Measurements from ENCODE around the gene ARHGAP18. TPM values are rescaled to one million over a fixed set of nuclear protein-coding genes. Genes with fewer than 3 reads are reported as not detected.

Gene ARHGAP18
- total RNA-seq, 2 donors from 2014 or later = 14.3 to 17.7 TPM

DNA sequence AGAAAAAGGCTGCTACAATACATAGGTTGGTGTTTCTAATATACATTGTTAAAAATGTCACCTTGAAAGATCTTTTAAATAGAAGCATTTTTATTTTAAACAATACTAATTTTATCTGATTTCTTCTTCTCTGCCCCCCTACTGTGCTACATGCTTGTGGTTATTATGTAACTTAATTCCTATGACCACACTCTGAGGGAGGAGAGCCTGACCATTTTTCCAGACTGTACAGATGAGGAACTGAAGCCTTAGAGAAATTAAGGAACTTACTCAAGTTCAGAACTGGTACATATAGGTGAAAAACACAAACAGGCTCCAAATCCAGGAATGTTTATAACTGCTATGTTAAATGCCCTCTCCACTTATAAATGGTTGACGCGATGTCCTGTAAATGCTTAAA, 43.4 kb upstream of the ARHGAP18 start:
- DNase-seq = no peak
- no peak overlapping the region for H3K4me3 ChIP-seq (ENCODE audit: low read length)
- no peaks in the 10 kb centered on the region for H3K9me3 ChIP-seq (ENCODE audit: control insufficient read depth, low read length)
- Mint-ChIP-seq H3K27ac (no peak overlapping the region), H3K36me3 (ENCODE audit: low read depth) (no peaks in the 10 kb centered on the region), H3K4me3 (no peak overlapping the region), H3K9me3 (no peaks in the 10 kb centered on the region), H3K27me3 (ENCODE audit: insufficient read depth) (no peaks in the 10 kb centered on the region), H3K4me1 (peaks cover 21% of the 10 kb centered on the region)
- WGBS, 2 experiments (ENCODE audit: insufficient coverage in 1 of 2, insufficient read length in 1 of 2) = 98 to 100% methylated on average over 2 of the region's 2 CpGs
- no peaks in the 10 kb centered on the region for H3K27me3 ChIP-seq (ENCODE audit: control insufficient read depth, insufficient read depth, low read length, poor library complexity, severe bottlenecking)
- peaks cover 13% of the 10 kb centered on the region for H3K4me1 ChIP-seq (ENCODE audit: control insufficient read depth, insufficient read depth, low read length)
- TF ChIP-seq, protein P1, sequence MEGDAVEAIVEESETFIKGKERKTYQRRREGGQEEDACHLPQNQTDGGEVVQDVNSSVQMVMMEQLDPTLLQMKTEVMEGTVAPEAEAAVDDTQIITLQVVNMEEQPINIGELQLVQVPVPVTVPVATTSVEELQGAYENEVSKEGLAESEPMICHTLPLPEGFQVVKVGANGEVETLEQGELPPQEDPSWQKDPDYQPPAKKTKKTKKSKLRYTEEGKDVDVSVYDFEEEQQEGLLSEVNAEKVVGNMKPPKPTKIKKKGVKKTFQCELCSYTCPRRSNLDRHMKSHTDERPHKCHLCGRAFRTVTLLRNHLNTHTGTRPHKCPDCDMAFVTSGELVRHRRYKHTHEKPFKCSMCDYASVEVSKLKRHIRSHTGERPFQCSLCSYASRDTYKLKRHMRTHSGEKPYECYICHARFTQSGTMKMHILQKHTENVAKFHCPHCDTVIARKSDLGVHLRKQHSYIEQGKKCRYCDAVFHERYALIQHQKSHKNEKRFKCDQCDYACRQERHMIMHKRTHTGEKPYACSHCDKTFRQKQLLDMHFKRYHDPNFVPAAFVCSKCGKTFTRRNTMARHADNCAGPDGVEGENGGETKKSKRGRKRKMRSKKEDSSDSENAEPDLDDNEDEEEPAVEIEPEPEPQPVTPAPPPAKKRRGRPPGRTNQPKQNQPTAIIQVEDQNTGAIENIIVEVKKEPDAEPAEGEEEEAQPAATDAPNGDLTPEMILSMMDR (conservative IDR thresholded peaks at IDR 0.05) = no peak
- no peak overlapping the region for H3K27ac ChIP-seq (ENCODE audit: low read depth, low read length)
- no peaks in the 10 kb centered on the region for H3K36me3 ChIP-seq (ENCODE audit: control insufficient read depth, insufficient read depth, low read length)
- H3K9ac ChIP-seq (ENCODE audit: extremely low read depth, low read length, poor library complexity, severe bottlenecking) = no peak overlapping the region

DNA sequence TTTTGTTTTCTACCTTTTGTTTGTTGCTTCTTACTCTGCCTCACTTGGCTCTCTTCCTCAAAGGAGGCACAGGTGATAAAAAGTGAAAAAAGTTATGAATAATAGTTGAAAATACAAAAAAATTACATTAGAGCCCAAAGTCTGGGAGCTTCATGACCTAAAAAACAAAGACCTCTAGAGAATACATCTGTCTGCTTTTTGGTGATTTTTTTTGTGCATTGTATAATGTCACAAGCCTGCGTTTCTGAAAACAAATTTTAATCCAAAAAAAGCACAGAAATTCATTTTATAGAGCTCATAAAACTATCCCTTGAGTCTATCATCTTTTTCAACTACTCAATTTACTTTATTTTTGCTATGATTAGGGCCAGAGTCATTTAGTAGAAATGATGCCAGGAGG, 41.4 kb upstream of the ARHGAP18 start:
- Histone ChIP-seq H3K27me3 (ENCODE audit: control insufficient read depth, insufficient read depth, low read length, poor library complexity, severe bottlenecking) (no peaks in the 10 kb centered on the region), H3K4me1 (ENCODE audit: control insufficient read depth, insufficient read depth, low read length) (peaks cover 17% of the 10 kb centered on the region), H3K4me3 (ENCODE audit: low read length) (no peak overlapping the region), H3K9ac (ENCODE audit: extremely low read depth, low read length, poor library complexity, severe bottlenecking) (no peak overlapping the region), H3K36me3 (ENCODE audit: control insufficient read depth, insufficient read depth, low read length) (no peaks in the 10 kb centered on the region), H3K9me3 (ENCODE audit: control insufficient read depth, low read length) (no peaks in the 10 kb centered on the region), H3K27ac (ENCODE audit: low read depth, low read length) (no peak overlapping the region)
- H3K4me3 Mint-ChIP-seq = no peak overlapping the region
- H3K4me1 Mint-ChIP-seq = peaks cover 25% of the 10 kb centered on the region
- no peaks in the 10 kb centered on the region for H3K27me3 Mint-ChIP-seq (ENCODE audit: insufficient read depth)
- TF ChIP-seq, protein P1 (conservative IDR thresholded peaks at IDR 0.05) = no peak
- no peaks in the 10 kb centered on the region for H3K9me3 Mint-ChIP-seq
- no peak overlapping the region for H3K27ac Mint-ChIP-seq
- DNase-seq = no peak
- 94 to 100% methylated on average over 1 of the region's 1 CpG for WGBS, 2 experiments (ENCODE audit: insufficient coverage in 1 of 2, insufficient read length in 1 of 2)
- H3K36me3 Mint-ChIP-seq (ENCODE audit: low read depth) = no peaks in the 10 kb centered on the region

DNA sequence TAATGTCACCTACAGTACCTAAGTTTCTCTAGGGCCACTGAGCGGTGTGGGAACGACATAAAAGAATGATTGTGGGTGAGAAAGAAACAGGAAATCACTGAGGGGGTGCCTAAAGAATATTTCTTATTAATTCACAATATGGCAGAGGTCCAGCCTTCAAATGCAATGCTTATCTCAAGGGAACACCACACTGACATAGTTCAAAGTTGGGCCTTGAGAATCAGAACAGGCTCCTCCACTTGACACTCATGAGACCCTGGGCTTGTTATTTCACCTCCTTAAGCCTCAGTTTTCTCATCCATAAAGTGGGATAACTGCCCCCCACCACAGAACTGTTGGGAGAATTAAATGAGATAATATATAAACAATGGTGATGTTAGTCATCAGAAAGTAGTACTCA, 40.4 kb upstream of the ARHGAP18 start:
- Mint-ChIP-seq H3K27ac (no peak overlapping the region), H3K4me3 (no peak overlapping the region)
- 100% methylated on average over 1 to 2 of the region's 2 CpGs for WGBS, 2 experiments (ENCODE audit: insufficient coverage in 1 of 2, insufficient read length in 1 of 2)

More for the DNA sequence above, 40.4 kb upstream of the ARHGAP18 start:
- DNase-seq = no peak
- Histone ChIP-seq H3K4me1 (ENCODE audit: control insufficient read depth, insufficient read depth, low read length) (peaks cover 17% of the 10 kb centered on the region), H3K9me3 (ENCODE audit: control insufficient read depth, low read length) (no peaks in the 10 kb centered on the region), H3K4me3 (ENCODE audit: low read length) (no peak overlapping the region), H3K27me3 (ENCODE audit: control insufficient read depth, insufficient read depth, low read length, poor library complexity, severe bottlenecking) (no peaks in the 10 kb centered on the region), H3K27ac (ENCODE audit: low read depth, low read length) (no peak overlapping the region), H3K9ac (ENCODE audit: extremely low read depth, low read length, poor library complexity, severe bottlenecking) (no peak overlapping the region), H3K36me3 (ENCODE audit: control insufficient read depth, insufficient read depth, low read length) (no peaks in the 10 kb centered on the region)
- TF ChIP-seq, protein P1 (conservative IDR thresholded peaks at IDR 0.05) = no peak
- H3K36me3 Mint-ChIP-seq (ENCODE audit: low read depth) = no peaks in the 10 kb centered on the region
- no peaks in the 10 kb centered on the region for H3K27me3 Mint-ChIP-seq (ENCODE audit: insufficient read depth)
- H3K4me1 Mint-ChIP-seq = peaks cover 25% of the 10 kb centered on the region
- H3K9me3 Mint-ChIP-seq = no peaks in the 10 kb centered on the region

Measured in endodermal cell (in vitro differentiated cells).